ENCODE data around the gene MLLT6. TPM values are rescaled to one million over a fixed set of nuclear protein-coding genes. Genes with fewer than 3 reads are reported as not detected.

The MLLT6 gene
- total RNA-seq, 1 experiment from 2014 or later, result 127 TPM

DNA sequence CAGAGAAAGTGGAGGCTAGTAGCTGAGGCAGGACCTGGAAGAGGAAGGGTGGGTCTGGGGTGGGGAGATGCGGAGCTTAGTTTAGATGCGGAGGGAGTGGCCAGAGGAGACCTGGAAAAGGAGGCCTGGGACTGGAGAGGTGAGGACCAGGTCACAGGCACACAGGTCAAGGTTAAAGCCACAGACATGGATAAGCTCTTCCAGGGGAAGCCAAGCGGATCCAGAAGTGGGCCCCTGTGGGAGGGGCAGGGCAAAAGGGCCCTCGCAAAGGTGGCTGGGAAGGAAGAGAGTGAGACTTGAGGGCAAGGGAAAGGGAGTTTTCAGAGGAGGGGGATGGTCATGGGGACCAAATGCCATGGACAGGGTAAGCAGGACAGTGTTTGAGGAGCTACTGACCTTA, 13.9 kb upstream of the MLLT6 start:
- Histone ChIP-seq H3K9me2 (ENCODE audit: insufficient read depth) (no peaks in the 10 kb centered on the region), H3K9me3 (ENCODE audit: insufficient read depth, low read depth) (no peaks in the 10 kb centered on the region), H3K79me2 (ENCODE audit: low read depth) (no peaks in the 10 kb centered on the region), H3F3A (ENCODE audit: insufficient read depth, low read depth) (peaks cover 4% of the 10 kb centered on the region; the same call in 1 of the 2 replicates), H3K27me3 (ENCODE audit: insufficient read depth, low read depth) (no peaks in the 10 kb centered on the region), H3K4me2 (no peak overlapping the region), H3K4me1 (replicated peaks; ENCODE audit: insufficient read depth) (0 out of 2 replicates have a peak, but pooled peaks cover 10% of the 10 kb centered on the region), H4K20me1 (ENCODE audit: insufficient read depth) (no peaks in the 10 kb centered on the region), H3K36me3 (ENCODE audit: low read depth) (no peaks in the 10 kb centered on the region), H2AFZ (no peak overlapping the region), H3K27ac (no peak overlapping the region), H3K4me3 (no peak overlapping the region)
- CTCF ChIA-PET, result no interaction called here
- TF ChIP-seq, protein P1, sequence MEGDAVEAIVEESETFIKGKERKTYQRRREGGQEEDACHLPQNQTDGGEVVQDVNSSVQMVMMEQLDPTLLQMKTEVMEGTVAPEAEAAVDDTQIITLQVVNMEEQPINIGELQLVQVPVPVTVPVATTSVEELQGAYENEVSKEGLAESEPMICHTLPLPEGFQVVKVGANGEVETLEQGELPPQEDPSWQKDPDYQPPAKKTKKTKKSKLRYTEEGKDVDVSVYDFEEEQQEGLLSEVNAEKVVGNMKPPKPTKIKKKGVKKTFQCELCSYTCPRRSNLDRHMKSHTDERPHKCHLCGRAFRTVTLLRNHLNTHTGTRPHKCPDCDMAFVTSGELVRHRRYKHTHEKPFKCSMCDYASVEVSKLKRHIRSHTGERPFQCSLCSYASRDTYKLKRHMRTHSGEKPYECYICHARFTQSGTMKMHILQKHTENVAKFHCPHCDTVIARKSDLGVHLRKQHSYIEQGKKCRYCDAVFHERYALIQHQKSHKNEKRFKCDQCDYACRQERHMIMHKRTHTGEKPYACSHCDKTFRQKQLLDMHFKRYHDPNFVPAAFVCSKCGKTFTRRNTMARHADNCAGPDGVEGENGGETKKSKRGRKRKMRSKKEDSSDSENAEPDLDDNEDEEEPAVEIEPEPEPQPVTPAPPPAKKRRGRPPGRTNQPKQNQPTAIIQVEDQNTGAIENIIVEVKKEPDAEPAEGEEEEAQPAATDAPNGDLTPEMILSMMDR (conservative IDR thresholded peaks at IDR 0.05), result no peak
- TF ChIP-seq EZH2 (IDR thresholded peaks at IDR 0.05; ENCODE audit: low read depth), result no peak
- BruUV-seq (replicated peaks), result no TSS peak
- intact Hi-C loops (cut with micrococcal nuclease; ENCODE audit: unreplicated experiment), result no loop called here
- DNase-seq, result no peak
- POLR2A ChIA-PET (ENCODE audit: unreplicated experiment), result no interaction called here

DNA sequence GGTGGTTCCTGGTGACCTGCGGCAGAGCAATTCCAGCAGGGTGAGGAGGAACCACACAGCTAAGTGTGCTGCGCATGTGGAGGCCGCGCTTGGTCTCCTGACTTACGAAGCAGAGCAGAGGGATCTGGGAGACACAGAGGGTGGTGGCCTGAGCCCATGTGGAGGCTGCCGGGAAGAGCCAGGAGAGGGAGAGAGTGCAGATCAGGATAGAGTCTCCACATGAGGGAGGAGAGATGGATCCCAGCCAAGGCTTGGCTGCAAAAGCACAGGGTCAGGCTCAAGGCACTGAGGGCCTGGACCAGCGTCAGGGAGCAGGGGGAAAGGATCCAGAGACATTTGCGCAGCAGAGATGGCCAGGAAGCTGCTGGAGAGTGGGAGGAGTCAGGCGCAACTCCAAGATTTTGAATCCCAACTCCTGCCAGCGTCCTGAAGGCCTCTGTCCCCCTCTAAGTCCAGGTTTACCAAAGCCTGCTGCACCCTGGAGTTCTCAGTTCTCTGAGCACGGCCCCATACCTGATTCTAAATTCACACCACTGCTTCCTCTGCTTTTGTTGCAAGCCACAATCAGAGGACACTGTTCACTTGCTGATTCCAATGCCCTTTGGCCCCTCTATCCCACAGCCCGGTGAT, 11.3 kb upstream of the MLLT6 start:
- no TSS peak for BruUV-seq (replicated peaks)
- DNase-seq, result no peak
- H3K4me1 ChIP-seq (replicated peaks; ENCODE audit: insufficient read depth), result no peaks in the 10 kb centered on the region
- H3F3A ChIP-seq (ENCODE audit: insufficient read depth, low read depth), result no peaks in the 10 kb centered on the region
- CTCF ChIA-PET, result interaction anchor here (0.6 kb wide), 1 partner anchor 41 kb away, joined by 11 read pairs; no protein-coding TSS in a partner anchor
- no peak overlapping the region for H3K27ac ChIP-seq
- H3K9me3 ChIP-seq (ENCODE audit: insufficient read depth, low read depth), result no peaks in the 10 kb centered on the region
- H3K9me2 ChIP-seq (ENCODE audit: insufficient read depth), result no peaks in the 10 kb centered on the region
- H3K27me3 ChIP-seq (ENCODE audit: insufficient read depth, low read depth), result no peaks in the 10 kb centered on the region
- H3K4me3 ChIP-seq, result no peak overlapping the region
- TF ChIP-seq, protein P1 (conservative IDR thresholded peaks at IDR 0.05), result no peak
- TF ChIP-seq EZH2 (IDR thresholded peaks at IDR 0.05; ENCODE audit: low read depth), result no peak
- H3K79me2 ChIP-seq (ENCODE audit: low read depth), result no peaks in the 10 kb centered on the region
- H2AFZ ChIP-seq, result no peak overlapping the region
- intact Hi-C loops (cut with micrococcal nuclease; ENCODE audit: unreplicated experiment), result no loop called here
- POLR2A ChIA-PET (ENCODE audit: unreplicated experiment), result no interaction called here
- H3K36me3 ChIP-seq (ENCODE audit: low read depth), result no peaks in the 10 kb centered on the region
- no peak overlapping the region for H3K4me2 ChIP-seq
- no peaks in the 10 kb centered on the region for H4K20me1 ChIP-seq (ENCODE audit: insufficient read depth)

DNA sequence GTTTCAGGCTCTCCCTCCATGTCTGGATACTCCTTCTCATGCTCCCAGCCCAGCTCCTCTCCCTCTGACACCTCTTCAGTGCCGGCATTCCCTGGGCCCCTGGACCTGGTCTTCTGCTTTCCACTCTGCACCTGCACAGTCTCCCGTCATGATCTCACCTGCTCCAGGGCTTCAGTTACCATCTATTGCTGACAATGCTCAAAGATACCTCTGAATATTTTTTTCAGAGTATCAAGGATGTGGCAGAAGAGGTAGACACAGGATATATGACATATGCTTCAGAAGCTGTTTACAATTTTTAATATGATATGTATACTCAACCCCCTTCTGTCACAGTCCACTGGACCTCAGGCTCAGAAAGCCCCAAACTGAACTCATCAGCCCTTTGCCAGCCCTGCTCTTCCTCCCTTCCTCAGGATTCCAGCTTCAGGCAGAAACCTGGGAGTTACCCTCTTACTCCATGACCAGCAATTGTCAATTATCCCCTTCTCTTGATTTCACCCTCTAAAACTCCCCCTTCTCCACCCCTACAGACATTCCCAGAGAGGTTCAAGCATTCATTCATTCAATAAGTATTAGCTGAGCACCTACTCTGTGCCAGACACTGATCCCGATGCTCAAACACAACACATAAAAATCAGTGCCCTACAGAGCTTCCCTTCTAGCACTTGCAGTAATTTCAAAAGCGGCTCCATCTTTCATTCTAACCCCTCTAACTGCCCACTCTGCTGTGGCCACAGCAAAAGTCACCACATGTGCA, 7.8 kb upstream of the MLLT6 start:
- POLR2A ChIA-PET (ENCODE audit: unreplicated experiment), result interaction anchor here (0.6 kb wide), 1 partner anchor 103 kb away, joined by 5 read pairs; no protein-coding TSS in a partner anchor
- no peak for DNase-seq
- no peaks in the 10 kb centered on the region for H3K36me3 ChIP-seq (ENCODE audit: low read depth)
- H3K9me3 ChIP-seq (ENCODE audit: insufficient read depth, low read depth), result no peaks in the 10 kb centered on the region
- H3K27me3 ChIP-seq (ENCODE audit: insufficient read depth, low read depth), result no peaks in the 10 kb centered on the region
- CTCF ChIA-PET, result interaction anchor here (0.7 kb wide), 1 partner anchor 189 kb away, joined by 6 read pairs; no protein-coding TSS in a partner anchor
- H3K27ac ChIP-seq, result no peak overlapping the region
- no peak for TF ChIP-seq EZH2 (IDR thresholded peaks at IDR 0.05; ENCODE audit: low read depth)
- TF ChIP-seq, protein P1 (conservative IDR thresholded peaks at IDR 0.05), result no peak
- peaks cover 8% of the 10 kb centered on the region; the same call in 1 of the 2 replicates for H3K79me2 ChIP-seq (ENCODE audit: low read depth)
- BruUV-seq (replicated peaks), result no TSS peak
- no peak overlapping the region for H2AFZ ChIP-seq
- H3K4me2 ChIP-seq, result no peak overlapping the region
- peaks cover 17% of the 10 kb centered on the region for H3K4me1 ChIP-seq (replicated peaks; ENCODE audit: insufficient read depth)
- no peak overlapping the region for H3K4me3 ChIP-seq
- intact Hi-C loops (cut with micrococcal nuclease; ENCODE audit: unreplicated experiment), result no loop called here
- H3K9me2 ChIP-seq (ENCODE audit: insufficient read depth), result no peaks in the 10 kb centered on the region
- H3F3A ChIP-seq (ENCODE audit: insufficient read depth, low read depth), result peaks cover 19% of the 10 kb centered on the region
- H4K20me1 ChIP-seq (ENCODE audit: insufficient read depth), result no peaks in the 10 kb centered on the region

Data from PC-9 (cell line).